Retinal pigment epithelial cell (primary cell): ENCODE results near the gene RNF40.
A peak's percentile ranks its signal among the peaks of the same experiment; 100 is the strongest.

Experiments
- DNase-seq: peaks from one replicate; pipeline ENCODE4 v3.0.0-alpha.2; 2010; ENCODE audit warnings: low read depth
- H3K4me3 ChIP-seq: 2 replicates; pipeline ENCODE4 v1.5.1; 2011; ENCODE audit warnings: mild to moderate bottlenecking, low read length, control low read depth, moderate library complexity
- CTCF ChIP-seq: conservative IDR thresholded peaks from 2 replicates; pipeline ENCODE4 v1.5.1; 2011; ENCODE audit warnings: low read depth, low read length, control low read depth, inconsistent platforms

Gene RNF40

GRCh38 chr16:30761928-30762902 lies at the start of gene RNF40, which contains the start of gene CFAP119:
Gene RNF40, plus strand, starts transcription at chr16:30762322. Its CDS starts 224 bp downstream, at chr16:30762546.
Gene CFAP119, minus strand, starts transcription at chr16:30762062. Its CDS starts 314 bp downstream, at chr16:30761748.
- H3K4me3 ChIP-seq: peak within 1 kb of the TSS; percentile 95
- DNase-seq: peak; percentile 94

GRCh38 chr16:30715750-30716445 lies 46.2 kb upstream of the RNF40 start:
- TF ChIP-seq CTCF: no peak
- DNase-seq: no peak
- no peak overlapping the region for H3K4me3 ChIP-seq

More at GRCh38 chr16:30761928-30762902, at the start of gene RNF40, which contains the start of gene CFAP119:
- TF ChIP-seq CTCF: no peak

- TF ChIP-seq CTCF: no peak
These were observed 42.0 kb upstream of the RNF40 start for GRCh38 chr16:30720086-30720485.

GRCh38 chr16:30720694-30721093 lies 41.4 kb upstream of the RNF40 start:
- no peak for TF ChIP-seq CTCF
- no peak for DNase-seq
- no peak overlapping the region for H3K4me3 ChIP-seq

More at GRCh38 chr16:30720086-30720485, 42.0 kb upstream of the RNF40 start:
- DNase-seq: no peak
- H3K4me3 ChIP-seq: no peak overlapping the region

GRCh38 chr16:30721167-30721566 lies 41.0 kb upstream of the RNF40 start:
- TF ChIP-seq CTCF: no peak
- H3K4me3 ChIP-seq: no peak overlapping the region
- DNase-seq: no peak

GRCh38 chr16:30721606-30722005 lies 40.5 kb upstream of the RNF40 start:
- no peak overlapping the region for H3K4me3 ChIP-seq
- no peak for TF ChIP-seq CTCF
- no peak for DNase-seq
